SH-SY5Y (cell line): ENCODE data around the gene GPR32.

Experiments
- GATA2 ChIP-seq: IDR thresholded peaks from 2 replicates; pipeline ENCODE4 v1.6.1; 2011; ENCODE audit warnings: mild to moderate bottlenecking, low read depth, low read length
- GATA3 ChIP-seq: IDR thresholded peaks from 2 replicates; pipeline ENCODE4 v1.6.1; 2011; ENCODE audit warnings: low read depth, mild to moderate bottlenecking, low read length, moderate library complexity

Gene GPR32

GRCh38 chr19:50794876-50795663, 24.8 kb downstream of the GPR32 start:
- TF ChIP-seq GATA3 (no peak), GATA2 (no peak)

GRCh38 chr19:50795664-50796073, 25.4 kb downstream of the GPR32 start:
- TF ChIP-seq GATA2 (no peak), GATA3 (no peak)

- TF ChIP-seq GATA2 (no peak), GATA3 (no peak)
These were observed 25.9 kb downstream of the GPR32 start for GRCh38 chr19:50796128-50796633.

- no peak for TF ChIP-seq GATA3
- no peak for TF ChIP-seq GATA2
These were observed 26.6 kb downstream of the GPR32 start for GRCh38 chr19:50796634-50797428.

- TF ChIP-seq GATA2 (no peak), GATA3 (no peak)
These were observed 27.1 kb downstream of the GPR32 start for GRCh38 chr19:50797429-50797780.

GRCh38 chr19:50797781-50798658, 27.8 kb downstream of the GPR32 start:
- TF ChIP-seq GATA2 = no peak
- TF ChIP-seq GATA3 = no peak

- TF ChIP-seq GATA2 = no peak
- TF ChIP-seq GATA3 = no peak
These were observed 28.6 kb downstream of the GPR32 start for GRCh38 chr19:50798659-50799546.

- TF ChIP-seq GATA2 (no peak), GATA3 (no peak)
These were observed 29.2 kb downstream of the GPR32 start for GRCh38 chr19:50799547-50799851.

GRCh38 chr19:50801107-50801506, 30.8 kb downstream of the GPR32 start:
- no peak for TF ChIP-seq GATA3
- TF ChIP-seq GATA2 = no peak

- TF ChIP-seq GATA2 (no peak), GATA3 (no peak)
These were observed 33.6 kb downstream of the GPR32 start for GRCh38 chr19:50803633-50804419.

GRCh38 chr19:50804420-50805272, 34.4 kb downstream of the GPR32 start:
- TF ChIP-seq GATA3 (no peak), GATA2 (no peak)

- no peak for TF ChIP-seq GATA2
- no peak for TF ChIP-seq GATA3
These were observed 38.6 kb downstream of the GPR32 start for GRCh38 chr19:50808856-50809255.
